ENCODE measurements around the gene NFYC. TPM values are rescaled to one million over a fixed set of nuclear protein-coding genes. Genes with fewer than 3 reads are reported as not detected.

NFYC gene
- total RNA-seq (2014; rRNA removed; shearing (Covaris generic)) = 37.8 and 42.7 TPM in 2 replicates
- polyA plus RNA-seq (2016; fragmentation: Nextera tagmentation; extraction: Ambion mirVana) = 34.5 and 36.2 TPM in 2 replicates
- long read RNA-seq, transcript NFYC-213 (10 exons, 1,950 nt) = major isoform, 11 of 25 reads
- long read RNA-seq, partial matches to known transcripts = 4 of 25 reads
- long read RNA-seq, other reads (novel, unspliced or antisense) = 7 of 25 reads

DNA sequence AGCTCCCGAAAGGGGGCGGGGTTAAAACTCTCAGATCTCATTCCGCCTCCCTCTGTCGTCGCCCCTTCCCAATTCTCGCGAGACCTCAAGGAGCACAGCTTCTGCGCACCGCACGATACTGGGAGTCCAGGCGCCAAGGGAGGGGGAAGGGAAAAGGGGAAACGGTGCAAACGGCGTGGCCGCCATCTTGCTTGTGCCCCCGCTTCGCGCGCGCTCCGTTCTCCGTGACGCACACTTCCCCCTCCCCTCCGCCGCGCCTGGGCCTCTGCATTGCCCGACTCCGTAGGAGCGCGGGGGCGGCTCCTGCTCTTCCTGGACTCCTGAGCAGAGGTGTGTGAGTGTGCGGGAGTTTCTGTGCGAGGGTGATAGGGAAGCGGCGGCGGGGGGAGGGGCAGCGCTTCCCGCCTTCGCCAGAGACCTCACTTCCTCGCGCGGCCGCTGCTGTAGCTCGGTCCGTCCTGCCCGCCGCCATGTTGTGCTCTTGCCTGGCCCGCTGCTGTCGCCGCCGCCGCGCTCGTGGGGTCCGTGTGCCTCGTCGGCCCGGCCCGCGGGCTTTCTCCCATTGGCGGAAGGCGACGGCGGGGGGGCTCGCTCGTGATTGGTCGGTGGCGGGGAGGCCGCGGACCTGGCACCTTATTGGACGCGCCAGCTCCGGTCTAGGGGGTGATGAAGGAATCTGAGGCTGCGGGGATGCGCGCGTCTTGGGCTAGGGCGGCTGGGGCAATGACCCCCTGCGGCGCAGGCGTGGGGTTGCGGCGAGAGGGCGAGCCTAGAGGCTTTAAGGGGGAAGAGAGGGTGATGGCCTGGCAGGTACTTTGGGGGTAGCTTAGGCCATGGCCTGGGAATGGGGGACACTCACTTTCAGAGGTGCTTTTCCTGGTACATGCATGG, at the start of gene NFYC:
Gene NFYC, plus strand, starts transcription at position 167 of the 891 bp plus-strand sequence. CDS start 47,140 bp downstream, outside the sequence.
- Histone ChIP-seq H3K27me3 (ENCODE audit: insufficient read depth) (no peaks in the 10 kb centered on the region), H3K4me2 (peak within 1 kb of the TSS; percentile 92), H3K36me3 (ENCODE audit: insufficient read depth) (no peaks in the 10 kb centered on the region), H3K4me1 (ENCODE audit: insufficient read depth) (peaks cover 39% of the 10 kb centered on the region), H3K27ac (ENCODE audit: low read depth) (peak within 1 kb of the TSS; percentile 100), H3K79me2 (replicated peaks; ENCODE audit: insufficient read depth) (peaks cover 75% of the 10 kb centered on the region), H3K4me3 (peak within 1 kb of the TSS; percentile 69), H4K20me1 (replicated peaks; ENCODE audit: insufficient read depth) (peaks cover 21% of the 10 kb centered on the region), H2AFZ (peak within 1 kb of the TSS; percentile 44; the same call in 1 of the 2 replicates), H3F3A (replicated peaks; ENCODE audit: low read depth) (0 out of 2 replicates have a peak, but pooled peaks cover under 1% of the 10 kb centered on the region), H3K9me2 (ENCODE audit: insufficient read depth) (no peaks in the 10 kb centered on the region)
- TF ChIP-seq EZH2 (IDR thresholded peaks at IDR 0.05; ENCODE audit: low read depth, unreplicated experiment) = no peak
- peak; percentile 91 for TF ChIP-seq POLR2AphosphoS5 (IDR thresholded peaks at IDR 0.05; ENCODE audit: low read depth)
- TF ChIP-seq, protein P1, sequence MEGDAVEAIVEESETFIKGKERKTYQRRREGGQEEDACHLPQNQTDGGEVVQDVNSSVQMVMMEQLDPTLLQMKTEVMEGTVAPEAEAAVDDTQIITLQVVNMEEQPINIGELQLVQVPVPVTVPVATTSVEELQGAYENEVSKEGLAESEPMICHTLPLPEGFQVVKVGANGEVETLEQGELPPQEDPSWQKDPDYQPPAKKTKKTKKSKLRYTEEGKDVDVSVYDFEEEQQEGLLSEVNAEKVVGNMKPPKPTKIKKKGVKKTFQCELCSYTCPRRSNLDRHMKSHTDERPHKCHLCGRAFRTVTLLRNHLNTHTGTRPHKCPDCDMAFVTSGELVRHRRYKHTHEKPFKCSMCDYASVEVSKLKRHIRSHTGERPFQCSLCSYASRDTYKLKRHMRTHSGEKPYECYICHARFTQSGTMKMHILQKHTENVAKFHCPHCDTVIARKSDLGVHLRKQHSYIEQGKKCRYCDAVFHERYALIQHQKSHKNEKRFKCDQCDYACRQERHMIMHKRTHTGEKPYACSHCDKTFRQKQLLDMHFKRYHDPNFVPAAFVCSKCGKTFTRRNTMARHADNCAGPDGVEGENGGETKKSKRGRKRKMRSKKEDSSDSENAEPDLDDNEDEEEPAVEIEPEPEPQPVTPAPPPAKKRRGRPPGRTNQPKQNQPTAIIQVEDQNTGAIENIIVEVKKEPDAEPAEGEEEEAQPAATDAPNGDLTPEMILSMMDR (conservative IDR thresholded peaks at IDR 0.05; ENCODE audit: low read depth in 2 of 2) = no peak
- TF ChIP-seq CREB1 (CRISPR knock-in tag; IDR thresholded peaks at IDR 0.05; ENCODE audit: low read depth) = peak; percentile 73
- TF ChIP-seq, protein P2, sequence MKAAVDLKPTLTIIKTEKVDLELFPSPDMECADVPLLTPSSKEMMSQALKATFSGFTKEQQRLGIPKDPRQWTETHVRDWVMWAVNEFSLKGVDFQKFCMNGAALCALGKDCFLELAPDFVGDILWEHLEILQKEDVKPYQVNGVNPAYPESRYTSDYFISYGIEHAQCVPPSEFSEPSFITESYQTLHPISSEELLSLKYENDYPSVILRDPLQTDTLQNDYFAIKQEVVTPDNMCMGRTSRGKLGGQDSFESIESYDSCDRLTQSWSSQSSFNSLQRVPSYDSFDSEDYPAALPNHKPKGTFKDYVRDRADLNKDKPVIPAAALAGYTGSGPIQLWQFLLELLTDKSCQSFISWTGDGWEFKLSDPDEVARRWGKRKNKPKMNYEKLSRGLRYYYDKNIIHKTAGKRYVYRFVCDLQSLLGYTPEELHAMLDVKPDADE (IDR thresholded peaks at IDR 0.05) = peak; percentile 58
- TF ChIP-seq JUNB (IDR thresholded peaks at IDR 0.05; ENCODE audit: unreplicated experiment) = no peak
- TF ChIP-seq, protein P3, sequence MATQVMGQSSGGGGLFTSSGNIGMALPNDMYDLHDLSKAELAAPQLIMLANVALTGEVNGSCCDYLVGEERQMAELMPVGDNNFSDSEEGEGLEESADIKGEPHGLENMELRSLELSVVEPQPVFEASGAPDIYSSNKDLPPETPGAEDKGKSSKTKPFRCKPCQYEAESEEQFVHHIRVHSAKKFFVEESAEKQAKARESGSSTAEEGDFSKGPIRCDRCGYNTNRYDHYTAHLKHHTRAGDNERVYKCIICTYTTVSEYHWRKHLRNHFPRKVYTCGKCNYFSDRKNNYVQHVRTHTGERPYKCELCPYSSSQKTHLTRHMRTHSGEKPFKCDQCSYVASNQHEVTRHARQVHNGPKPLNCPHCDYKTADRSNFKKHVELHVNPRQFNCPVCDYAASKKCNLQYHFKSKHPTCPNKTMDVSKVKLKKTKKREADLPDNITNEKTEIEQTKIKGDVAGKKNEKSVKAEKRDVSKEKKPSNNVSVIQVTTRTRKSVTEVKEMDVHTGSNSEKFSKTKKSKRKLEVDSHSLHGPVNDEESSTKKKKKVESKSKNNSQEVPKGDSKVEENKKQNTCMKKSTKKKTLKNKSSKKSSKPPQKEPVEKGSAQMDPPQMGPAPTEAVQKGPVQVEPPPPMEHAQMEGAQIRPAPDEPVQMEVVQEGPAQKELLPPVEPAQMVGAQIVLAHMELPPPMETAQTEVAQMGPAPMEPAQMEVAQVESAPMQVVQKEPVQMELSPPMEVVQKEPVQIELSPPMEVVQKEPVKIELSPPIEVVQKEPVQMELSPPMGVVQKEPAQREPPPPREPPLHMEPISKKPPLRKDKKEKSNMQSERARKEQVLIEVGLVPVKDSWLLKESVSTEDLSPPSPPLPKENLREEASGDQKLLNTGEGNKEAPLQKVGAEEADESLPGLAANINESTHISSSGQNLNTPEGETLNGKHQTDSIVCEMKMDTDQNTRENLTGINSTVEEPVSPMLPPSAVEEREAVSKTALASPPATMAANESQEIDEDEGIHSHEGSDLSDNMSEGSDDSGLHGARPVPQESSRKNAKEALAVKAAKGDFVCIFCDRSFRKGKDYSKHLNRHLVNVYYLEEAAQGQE (IDR thresholded peaks at IDR 0.05; ENCODE audit: unreplicated experiment) = peak; percentile 26
- DNase-seq (ENCODE audit: low spot score) = peak; percentile 100
- Mint-ChIP-seq H3K27ac (peak within 1 kb of the TSS; percentile 97), H3K36me3 (ENCODE audit: low read depth) (peaks cover 13% of the 10 kb centered on the region), H3K4me3 (peak within 1 kb of the TSS; percentile 89), H3K4me1 (peaks cover 46% of the 10 kb centered on the region), H3K9me3 (no peaks in the 10 kb centered on the region), H3K27me3 (ENCODE audit: insufficient read depth, low read depth, poor library complexity) (peaks cover 10% of the 10 kb centered on the region)
- ATAC-seq = peak; percentile 91

Data from GM23338 (cell line).